GM21723 (cell line): ENCODE data around the gene IFT81.
"Not testable (repeated sequence)": the region's sequence is repeated elsewhere in the genome, so short reads cannot be mapped to it uniquely, and the experiment has no call there.

Source experiments
- ATAC-seq: cut with Tn5 transposase; IDR thresholded peaks from one replicate; pipeline ENCODE4 v1.9.1; 2021; ENCODE audit warnings: mild to moderate bottlenecking, moderate library complexity; ENCODE audit not compliant: unreplicated experiment

IFT81 gene

DNA sequence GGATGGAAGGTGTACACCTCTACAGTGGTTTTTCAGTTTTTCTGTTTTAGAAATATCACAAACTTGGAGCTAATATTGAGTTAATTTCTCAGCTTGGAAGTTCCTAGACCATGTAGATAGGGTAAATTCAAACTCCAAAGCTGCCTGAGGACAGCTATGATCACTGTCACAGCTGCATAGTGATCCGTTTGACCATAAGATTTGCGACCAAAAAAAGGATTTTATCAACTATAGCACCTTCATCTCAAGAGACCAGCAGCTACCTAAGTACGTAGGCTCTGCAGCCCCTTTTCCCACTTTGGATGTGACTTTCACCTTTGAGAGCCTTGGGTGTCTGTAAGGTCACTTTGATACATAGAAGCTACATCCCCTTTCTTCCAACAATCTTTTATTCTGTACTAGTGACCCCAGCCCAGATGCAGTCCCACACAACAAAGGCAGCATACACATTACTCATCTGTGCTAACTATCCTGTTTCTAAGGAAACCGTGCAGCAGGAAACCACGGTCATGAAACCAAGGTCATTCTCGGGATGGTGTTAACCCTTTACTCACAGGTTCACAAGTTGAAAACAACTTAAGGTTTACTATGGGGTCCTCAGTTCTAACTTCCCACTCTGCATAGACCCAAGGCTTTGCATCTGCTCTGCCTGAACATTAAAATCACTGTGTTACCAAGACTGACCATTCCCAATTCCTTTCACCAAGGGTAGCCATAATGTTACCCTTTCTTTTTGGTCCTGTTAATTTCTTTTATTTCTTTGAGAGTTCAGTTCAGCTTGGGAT is 75.4 kb downstream of the IFT81 start:
- ATAC-seq = no peak

DNA sequence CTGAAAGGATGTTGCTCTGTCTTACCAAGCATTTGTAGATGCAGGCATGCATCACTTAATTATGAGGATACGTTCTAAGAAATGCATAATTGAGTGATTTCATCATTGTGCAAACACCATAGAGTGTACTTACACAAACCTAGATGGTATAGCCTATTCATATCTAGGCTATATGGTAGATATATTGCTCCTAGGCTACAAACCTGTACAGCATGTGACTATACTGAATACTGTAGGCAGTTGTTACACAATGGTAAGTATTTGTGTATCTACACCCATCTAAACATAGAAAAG is 75.9 kb downstream of the IFT81 start:
- ATAC-seq = no peak

DNA sequence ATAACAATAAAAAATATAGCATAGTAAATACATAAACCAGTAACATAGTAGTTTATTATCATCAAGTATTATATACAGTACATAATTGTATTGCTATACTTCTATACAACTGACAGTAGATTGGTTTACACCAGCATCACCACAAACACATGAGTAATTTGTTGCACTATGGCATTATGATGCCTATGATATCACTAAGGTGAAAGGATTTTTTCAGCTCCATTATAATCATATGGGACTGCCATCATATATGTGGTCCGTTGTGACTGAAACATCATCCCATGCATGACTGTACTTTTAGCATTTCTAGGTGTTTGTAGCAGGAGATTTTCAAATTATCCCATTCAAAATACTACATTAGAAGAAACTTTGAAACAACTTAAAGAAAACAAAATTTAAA is 77.8 kb downstream of the IFT81 start:
- no peak for ATAC-seq

DNA sequence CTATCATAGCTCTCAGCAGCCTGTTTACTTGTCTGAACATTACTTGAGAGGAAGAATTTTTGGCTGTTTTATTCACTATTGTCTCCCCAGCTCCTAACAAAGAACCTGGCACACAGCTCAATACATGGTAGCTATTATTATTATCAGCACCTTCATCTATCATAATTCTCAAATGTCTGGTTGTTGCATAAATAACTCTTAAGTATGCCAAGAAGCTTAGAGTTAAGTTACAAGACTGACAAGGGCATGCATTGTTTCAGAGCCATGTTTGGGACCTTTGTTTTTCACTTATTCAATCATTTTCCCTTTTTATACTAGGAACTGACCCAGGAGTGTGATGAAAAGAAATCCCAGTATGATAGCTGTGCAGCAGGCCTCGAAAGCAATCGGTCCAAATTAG is 79.4 kb downstream of the IFT81 start:
- no peak for ATAC-seq

DNA sequence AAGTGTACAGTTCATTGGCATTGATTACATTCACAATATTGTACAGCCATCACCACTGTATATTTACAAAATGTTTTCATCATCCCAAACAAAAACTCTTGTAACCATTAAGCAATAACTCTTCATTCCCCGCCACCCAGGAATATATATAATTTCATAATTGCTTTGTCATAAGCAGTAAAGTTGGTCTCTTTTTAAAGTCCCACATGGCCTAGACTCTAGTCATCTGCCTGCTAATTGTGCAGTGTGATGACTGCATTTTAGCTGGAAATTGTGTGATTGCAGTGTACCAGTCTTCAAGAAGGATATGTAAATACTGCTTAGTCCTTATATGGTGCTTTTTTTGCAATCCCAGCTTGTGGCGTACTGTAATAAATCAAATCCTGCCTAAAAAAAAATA is 81.8 kb downstream of the IFT81 start:
- ATAC-seq = no peak

DNA sequence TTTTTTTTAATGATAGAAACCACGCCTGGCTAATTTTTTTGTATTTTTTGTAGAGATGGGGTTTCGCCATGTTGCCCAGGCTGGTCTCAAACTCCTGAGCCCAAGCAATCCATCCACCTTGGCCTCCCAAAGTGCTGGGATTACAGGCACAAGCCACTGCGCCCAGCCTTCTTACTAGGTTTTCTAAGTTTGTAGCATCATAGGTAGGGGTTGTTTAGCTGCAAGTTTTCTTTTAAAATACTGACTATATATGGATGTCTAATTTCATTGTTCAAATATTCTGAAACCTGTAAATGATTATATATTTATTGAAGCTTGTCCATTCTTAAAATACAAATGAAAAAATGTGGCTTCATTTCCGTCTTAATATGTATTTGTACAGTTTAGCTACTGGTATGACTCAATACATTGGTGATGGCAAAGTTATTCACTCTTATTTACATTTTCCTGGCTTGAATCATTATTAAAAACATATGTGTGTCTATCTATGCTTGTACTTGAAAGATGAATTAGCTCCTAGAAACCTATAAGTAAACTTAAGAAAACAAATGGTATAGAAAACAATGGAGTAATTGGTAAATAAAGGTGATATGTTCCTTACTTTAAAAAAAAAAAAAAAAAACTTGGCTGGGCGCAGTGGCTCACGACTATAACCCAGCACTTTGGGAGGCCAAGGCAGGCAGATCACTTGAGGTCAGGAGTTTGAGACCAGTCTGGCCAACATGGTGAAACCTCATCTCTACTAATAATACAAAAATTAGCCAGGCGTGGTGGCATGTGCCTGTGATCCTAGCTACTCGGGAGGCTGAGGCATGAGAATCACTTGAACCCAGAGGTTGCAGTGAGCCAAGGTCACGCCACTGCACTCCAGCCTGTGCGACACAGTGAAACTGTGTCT is 87.7 kb downstream of the IFT81 start:
- ATAC-seq = not testable (repeated sequence)

DNA sequence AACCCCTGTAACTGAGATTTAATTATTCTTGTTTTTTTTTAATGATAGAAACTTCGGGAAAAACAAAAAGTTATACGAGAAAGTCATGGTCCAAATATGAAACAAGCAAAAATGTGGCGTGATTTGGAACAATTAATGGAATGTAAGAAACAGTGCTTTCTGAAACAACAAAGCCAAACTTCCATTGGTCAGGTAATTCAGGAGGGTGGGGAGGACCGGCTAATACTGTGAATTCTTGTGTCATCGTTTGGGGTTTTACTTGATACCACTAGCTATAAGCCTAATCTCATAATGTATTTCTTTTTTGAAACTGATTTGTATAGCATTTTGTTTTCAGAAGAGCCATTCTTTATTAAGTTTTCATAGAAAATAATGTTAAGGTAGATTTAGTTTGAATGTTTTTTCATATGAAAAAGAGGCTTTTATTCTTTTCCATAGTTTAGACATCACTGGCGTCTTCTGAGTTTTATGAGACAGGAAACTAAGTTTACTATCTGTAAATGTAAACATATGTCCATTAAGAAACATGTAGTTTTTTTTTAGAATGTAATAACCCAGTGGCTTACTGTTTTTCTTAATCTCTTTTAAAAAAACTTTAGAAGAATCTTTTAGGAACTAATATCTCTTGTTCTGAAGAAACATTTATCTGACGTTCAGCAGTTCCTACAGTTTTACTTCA is 94.0 kb downstream of the IFT81 start:
- no peak for ATAC-seq

DNA sequence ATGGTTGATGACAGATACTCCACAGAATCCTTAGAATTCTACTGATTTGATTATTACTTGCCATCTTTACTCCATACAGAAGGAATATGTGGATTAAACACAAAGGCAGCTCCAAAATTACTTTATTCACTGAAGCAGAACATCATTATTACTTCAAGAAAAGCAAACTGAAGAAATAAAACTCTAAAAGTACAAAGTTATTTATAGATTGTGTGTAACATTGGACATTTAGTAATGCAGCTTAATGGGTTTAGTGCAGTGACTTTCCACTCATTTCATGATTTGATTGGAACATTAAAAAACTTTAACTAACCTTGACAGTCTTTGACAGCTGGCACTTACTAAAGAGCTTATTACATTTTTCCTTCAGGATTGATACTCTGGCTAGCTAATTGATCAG is 97.9 kb downstream of the IFT81 start:
- no peak for ATAC-seq

DNA sequence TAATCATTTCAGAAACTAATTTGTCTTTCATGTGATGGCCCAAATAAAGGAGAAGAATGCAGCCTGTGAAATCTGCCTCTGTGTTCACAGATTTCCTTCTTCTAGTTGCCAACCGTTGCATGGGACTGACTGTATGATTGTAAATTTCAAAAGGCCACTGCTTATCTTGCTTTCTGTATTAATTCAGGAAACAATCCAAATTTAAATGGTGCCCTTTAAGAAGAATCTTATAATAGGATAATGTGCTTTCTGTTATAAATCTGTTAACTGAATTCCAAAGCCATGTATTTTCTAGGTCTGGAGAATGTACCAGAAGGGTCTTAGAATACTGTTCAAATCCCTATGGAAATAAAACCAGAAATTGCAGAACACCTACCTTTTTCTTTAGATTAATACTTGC is 98.3 kb downstream of the IFT81 start:
- no peak for ATAC-seq

DNA sequence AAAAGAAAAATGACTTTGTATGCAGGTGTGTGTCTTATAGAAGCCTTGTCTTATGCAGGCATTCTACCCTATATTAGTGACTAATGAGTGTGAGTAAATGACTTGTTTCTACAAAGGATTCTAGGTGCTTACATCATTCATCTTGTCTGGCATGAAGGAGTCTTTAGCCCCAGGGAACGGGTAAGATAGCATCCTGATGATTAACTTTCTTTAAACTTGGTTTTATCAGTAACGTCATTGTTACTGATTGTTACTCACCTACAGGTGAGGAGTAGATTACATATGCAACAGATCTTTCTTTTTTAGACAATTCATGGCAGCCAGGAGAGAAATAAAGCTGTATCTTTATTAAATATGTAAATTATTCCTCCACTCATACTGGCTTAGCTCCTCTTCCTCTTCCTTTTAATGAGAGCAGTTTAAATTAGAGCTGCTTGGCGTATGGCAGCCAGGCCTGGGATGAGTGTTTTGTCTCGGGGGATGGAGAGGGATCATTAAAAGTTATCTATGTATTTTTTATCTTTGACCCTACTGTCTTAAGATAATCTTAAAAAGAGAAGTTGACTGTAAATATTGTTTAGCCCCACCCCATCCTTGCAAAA is 99.7 kb downstream of the IFT81 start:
- ATAC-seq = no peak

DNA sequence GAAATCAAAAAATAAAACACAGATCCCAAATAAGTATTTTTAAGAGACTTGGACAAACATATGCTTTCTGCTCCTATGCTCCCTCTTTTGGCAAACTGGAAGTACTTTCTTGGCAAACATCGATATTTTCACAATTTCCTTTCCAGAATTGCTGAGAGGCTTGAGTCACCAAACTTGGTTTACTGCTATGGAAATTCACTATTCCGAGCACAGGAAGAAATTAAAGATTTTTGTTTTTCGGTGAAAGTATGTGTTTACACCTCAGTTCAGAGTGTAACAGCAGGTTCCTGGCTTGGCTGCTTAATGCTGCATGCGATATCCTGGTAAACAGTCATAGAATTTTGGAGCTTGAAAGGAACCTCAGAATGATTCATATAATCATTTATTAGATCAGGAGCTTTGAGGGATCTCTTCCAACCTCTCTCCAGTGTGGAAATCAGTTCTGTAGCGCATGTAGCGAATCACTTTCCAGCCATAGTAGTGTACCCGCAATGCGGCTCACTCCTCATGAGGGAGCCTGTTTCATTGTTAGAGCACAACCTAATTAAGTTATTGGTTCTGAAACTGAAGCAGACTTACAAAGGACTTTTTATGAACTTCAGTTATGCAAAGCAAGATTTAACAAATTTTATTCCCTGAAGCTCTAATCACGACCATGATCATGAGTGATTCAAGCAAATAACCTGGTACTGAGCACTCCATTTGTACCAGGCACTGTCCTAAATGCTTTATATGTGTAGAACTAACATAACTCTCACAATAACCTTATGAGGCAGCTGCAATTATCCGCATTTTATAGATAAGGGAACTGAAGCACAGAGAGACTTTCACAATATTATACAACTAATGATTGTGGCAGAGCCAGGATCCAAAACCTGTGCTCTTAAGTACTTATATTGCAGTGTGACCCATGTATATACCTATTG is 100.5 kb downstream of the IFT81 start:
- ATAC-seq = no peak

DNA sequence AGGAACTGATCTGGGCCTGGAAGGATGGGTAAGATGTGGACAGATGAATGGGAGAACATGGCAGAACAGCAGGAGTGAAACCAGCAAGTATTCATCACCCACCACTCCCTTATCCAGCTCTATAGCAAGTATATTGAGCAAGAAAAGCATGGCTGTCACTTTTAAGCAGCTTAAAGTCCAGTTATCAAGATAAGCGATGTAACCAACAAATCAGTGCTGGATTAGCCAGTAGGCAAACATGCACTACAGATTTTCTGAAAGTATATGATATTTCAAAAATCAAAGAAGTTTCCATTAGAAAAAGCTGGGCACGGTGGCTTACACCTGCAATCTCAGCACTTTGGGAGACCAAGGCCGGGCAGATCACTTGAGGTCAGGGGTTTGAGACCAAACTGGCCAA is 103.0 kb downstream of the IFT81 start:
- ATAC-seq = no peak

DNA sequence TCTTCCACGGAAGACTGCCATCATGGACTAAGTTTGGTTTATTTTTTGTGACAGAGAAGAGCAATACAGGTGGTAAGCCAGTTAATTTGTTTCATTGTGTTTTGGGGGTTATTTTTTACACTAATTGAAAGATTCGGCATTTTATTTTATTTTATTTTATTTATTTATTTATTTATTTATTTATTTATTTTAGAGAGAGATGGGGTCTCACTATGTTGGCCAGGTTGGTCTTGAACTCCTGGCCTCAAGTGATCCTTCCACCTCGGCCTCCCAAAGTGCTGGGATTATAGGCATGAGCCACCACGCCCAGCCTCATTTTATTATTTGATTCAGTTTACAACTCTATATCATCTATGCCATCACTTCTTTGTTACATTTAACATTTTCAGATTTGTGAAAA is 104.2 kb downstream of the IFT81 start:
- not testable (repeated sequence) for ATAC-seq

DNA sequence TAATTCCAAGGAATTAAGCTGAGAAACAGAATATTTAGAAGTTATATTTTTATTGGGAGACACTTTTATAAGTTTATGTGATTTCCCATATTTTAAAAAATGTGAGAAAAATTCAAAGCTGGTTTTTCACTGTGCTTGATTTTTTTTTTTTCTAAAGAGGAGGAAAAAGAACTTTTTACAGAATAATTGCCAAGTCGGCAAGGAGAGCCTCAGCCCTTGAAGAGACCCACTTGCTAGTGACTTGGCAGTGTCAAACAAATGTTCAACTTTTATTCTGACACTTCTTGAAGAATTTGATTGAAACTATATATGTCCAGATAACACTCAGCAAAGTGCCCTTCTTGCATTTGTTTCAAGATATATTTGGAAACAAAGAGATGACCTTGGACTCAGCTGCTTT is 104.6 kb downstream of the IFT81 start:
- ATAC-seq = no peak

DNA sequence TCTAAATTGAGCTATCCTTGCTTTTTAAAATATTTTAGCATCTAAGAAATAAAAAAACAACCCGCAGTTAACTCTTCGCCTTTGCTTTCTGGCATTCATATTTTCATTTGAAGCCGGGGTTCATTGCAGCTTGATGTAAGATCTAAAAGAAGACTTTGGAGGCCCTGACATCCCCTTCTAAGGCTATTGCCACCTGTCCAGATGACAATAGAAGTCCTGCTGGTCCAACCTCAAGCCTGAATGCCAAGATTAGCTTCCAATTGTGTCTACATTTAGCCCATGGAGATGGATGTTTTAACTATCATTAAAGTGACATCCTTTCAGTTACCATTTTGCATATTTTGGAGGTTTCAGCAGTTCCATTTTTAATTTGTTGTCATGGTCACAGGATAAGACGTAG is 105.3 kb downstream of the IFT81 start:
- ATAC-seq = no peak

DNA sequence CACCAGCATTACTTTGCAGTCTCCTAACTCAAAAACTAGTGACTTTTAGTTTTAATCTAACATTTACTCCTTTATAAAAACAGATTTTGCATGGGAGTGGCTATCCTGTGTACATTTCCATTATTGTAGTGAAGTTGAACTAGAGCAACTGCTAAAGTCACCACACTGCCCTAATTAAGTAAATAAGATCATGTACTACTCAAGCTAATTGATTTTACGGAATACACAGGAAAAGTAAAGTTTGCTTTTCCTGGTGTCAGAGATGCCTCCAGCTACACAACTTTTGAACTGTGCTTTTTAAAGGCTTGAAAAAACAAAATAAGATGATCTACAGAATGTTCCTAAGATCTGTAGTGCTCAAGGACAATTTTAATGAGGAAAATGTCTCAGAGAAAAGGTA is 106.5 kb downstream of the IFT81 start:
- no peak for ATAC-seq

DNA sequence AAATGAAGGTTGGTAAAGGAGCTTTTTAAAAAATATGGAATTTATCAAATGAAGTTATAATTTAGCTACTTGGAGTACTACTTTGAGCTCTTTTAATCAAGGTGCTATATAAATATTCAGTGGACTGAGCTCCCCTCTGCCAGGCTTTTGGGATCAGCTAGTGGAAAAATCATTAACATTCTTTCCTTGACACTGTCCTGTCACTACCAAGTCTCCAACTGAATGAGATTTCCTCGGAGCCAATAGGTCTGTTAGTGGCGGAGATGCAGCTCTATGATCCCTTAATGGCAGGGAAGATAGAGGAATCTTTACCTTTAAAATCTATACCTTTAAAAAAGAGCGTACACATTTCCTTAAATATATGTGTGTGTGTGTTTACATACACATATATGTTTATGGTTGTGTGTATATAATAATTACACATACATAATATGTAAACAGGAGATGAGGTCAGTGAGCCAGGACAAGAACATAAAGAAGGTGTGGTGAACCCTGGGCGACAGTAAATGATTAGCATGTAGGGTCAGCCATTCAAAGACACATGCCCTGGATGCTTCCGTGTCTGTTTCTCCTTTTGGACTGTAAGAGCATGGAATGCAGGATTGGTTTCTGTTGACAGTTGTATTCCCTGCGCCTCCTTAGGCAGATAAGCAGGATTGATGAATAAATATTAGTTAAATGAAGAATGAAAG is 109.2 kb downstream of the IFT81 start:
- ATAC-seq = no peak

DNA sequence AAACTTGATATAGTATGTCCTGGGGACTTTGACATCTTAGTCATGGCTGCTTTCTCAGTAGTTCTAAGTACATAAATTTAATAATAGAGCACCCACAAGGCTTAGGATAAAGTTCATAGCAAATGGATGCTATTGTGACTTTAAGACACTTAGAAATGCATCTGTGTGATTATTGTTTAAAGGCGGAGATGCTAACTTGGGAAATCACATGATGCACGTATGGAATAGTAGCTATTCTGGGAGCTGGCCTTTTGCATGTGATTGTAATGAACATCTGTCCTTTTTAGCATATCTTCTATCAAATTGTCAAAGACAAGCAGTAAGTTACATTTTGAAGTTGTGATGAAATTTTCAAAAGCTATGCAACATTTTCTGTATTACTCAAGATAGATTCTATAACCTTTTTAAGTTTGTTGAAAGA is 110.2 kb downstream of the IFT81 start:
- no peak for ATAC-seq

DNA sequence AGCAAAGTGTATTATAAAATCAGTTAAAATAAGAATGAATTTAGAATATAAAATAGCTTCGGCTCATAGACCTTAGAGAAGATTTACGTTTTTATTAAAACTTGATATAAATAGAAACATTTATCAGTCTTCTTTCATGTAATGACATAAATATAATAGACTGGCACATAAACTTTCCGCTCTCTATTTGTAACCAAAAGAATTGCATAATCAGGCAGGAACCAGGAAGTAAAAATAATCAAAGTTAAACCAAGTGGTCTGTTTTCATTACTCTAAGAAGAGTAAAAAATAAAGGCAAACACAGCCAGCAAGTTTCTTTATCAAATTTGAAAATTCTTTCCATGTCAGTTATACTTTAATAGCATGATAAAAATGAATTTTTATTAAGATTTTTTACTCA is 110.6 kb downstream of the IFT81 start:
- no peak for ATAC-seq

DNA sequence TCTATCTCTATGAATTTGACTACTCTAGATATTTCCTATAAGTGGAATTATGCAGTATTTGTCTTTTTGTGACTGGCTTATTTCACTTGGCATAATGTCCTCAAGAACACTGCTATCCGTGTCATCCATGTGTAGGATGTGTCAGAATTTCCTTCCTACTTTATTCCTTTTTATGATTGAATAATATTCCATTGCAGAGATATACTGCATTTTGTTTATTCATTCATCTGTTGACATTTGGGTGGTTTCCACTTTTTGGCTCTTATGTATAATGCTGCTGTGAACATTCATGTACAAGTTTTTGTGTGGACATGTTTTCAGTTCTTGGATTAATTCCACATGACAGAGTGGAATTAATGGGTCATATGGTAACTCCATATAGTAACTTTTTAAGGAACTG is 111.2 kb downstream of the IFT81 start:
- ATAC-seq = no peak
